WTC11 (cell line): ENCODE data around the gene FBXO36. TPM values are rescaled to one million over a fixed set of nuclear protein-coding genes. Genes with fewer than 3 reads are reported as not detected.

Experiments
- ATAC-seq: fragments of 200-7000 bp; cut with Tn5 transposase; 2 replicates; pipeline ENCODE4 v1.10.0; 2021; ENCODE audit warnings: mild to moderate bottlenecking, moderate library complexity
- CTCF ChIA-PET: fragments of 300-600 bp; sonication (Branson Sonifier 250); formaldehyde crosslinking; loops from one replicate; lab custom pipeline; 2021; ENCODE audit warnings: antibody characterized with exemption; lab: Charles Lee
- POLR2A ChIA-PET: fragments of 350-600 bp; sonication (Branson Sonifier 250); formaldehyde crosslinking; loops from one replicate; lab custom pipeline; 2021; ENCODE audit warnings: antibody characterized with exemption; lab: Charles Lee
- DNase-seq: peaks from one replicate; pipeline ENCODE4 v3.0.0; 2021; ENCODE audit warnings: low spot score
- H3K27ac Mint-ChIP-seq: 2 replicates; pipeline ENCODE4 v1.8.0; 2021; ENCODE audit warnings: mixed read lengths
- H3K27me3 Mint-ChIP-seq: 2 replicates; pipeline ENCODE4 v1.8.0; 2021; ENCODE audit warnings: low read depth, mild to moderate bottlenecking, moderate library complexity, mixed read lengths
- H3K36me3 Mint-ChIP-seq: 2 replicates; pipeline ENCODE4 v1.8.0; 2021; ENCODE audit warnings: mixed read lengths
- H3K4me1 Mint-ChIP-seq: 2 replicates; pipeline ENCODE4 v1.8.0; 2022; ENCODE audit warnings: mixed read lengths
- H3K4me3 Mint-ChIP-seq: 2 replicates; pipeline ENCODE4 v1.8.0; 2021; ENCODE audit warnings: mild to moderate bottlenecking, moderate library complexity, mixed read lengths
- H3K9me3 Mint-ChIP-seq: 2 replicates; pipeline ENCODE4 v1.8.0; 2021; ENCODE audit warnings: mixed read lengths
- CREM ChIP-seq: sonication (generic); formaldehyde crosslinking; IDR thresholded peaks from 2 replicates; pipeline ENCODE4 v1.8.1; 2022; ENCODE audit warnings: mild to moderate bottlenecking, missing genetic modification reagents, moderate library complexity
- GRHL2 ChIP-seq: fragments of 250-450 bp; sonication (Bioruptor Pico); IDR thresholded peaks from 2 replicates; pipeline ENCODE4 v1.8.0; 2022; ENCODE audit warnings: mild to moderate bottlenecking, moderate library complexity; ENCODE audit not compliant: insufficient replicate concordance, severe bottlenecking
- JAZF1 ChIP-seq: fragments of 250-450 bp; sonication (Bioruptor Pico); IDR thresholded peaks from 2 replicates; pipeline ENCODE4 v1.9.0; 2021; ENCODE audit warnings: moderate library complexity, mild to moderate bottlenecking, inconsistent platforms
- MXD4 ChIP-seq: fragments of 250-450 bp; sonication (Bioruptor Pico); IDR thresholded peaks from 2 replicates; pipeline ENCODE4 v1.8.0; 2021; ENCODE audit warnings: mild to moderate bottlenecking, moderate library complexity, borderline replicate concordance
- MYBL2 ChIP-seq: sonication (generic); formaldehyde crosslinking; IDR thresholded peaks from 2 replicates; pipeline ENCODE4 v1.8.1; 2023; ENCODE audit warnings: mild to moderate bottlenecking, moderate library complexity, missing genetic modification reagents
- ZNF219 ChIP-seq: sonication (generic); formaldehyde crosslinking; IDR thresholded peaks from 2 replicates; pipeline ENCODE4 v1.8.0; 2023; ENCODE audit warnings: missing genetic modification reagents, mild to moderate bottlenecking, borderline replicate concordance
- ZNF232 ChIP-seq: sonication (generic); formaldehyde crosslinking; IDR thresholded peaks from 2 replicates; pipeline ENCODE4 v1.8.0; 2022; ENCODE audit warnings: mild to moderate bottlenecking, missing genetic modification reagents
- ZNF263 ChIP-seq: sonication (generic); formaldehyde crosslinking; IDR thresholded peaks from 2 replicates; pipeline ENCODE4 v1.8.1; 2022; ENCODE audit warnings: low read depth, mild to moderate bottlenecking, moderate library complexity, missing genetic modification reagents
- ZNF396 ChIP-seq: fragments of 250-450 bp; sonication (Bioruptor Pico); IDR thresholded peaks from 2 replicates; pipeline ENCODE4 v1.8.0; 2021; ENCODE audit warnings: mild to moderate bottlenecking, moderate library complexity, borderline replicate concordance
- total RNA-seq: library from RNA; stranded (reverse); gene quantifications from 3 replicates; pipeline ENCODE4 v1.2.3, GENCODE V29; 2021
- TF ChIP-seq, protein P1 (sequence below): sonication (generic); formaldehyde crosslinking; IDR thresholded peaks from 2 replicates; pipeline ENCODE4 v1.8.0; 2023; ENCODE audit warnings: missing genetic modification reagents, mild to moderate bottlenecking, borderline replicate concordance
- TF ChIP-seq, protein P2 (sequence below): sonication (generic); formaldehyde crosslinking; IDR thresholded peaks from 2 replicates; pipeline ENCODE4 v1.8.0; 2022; ENCODE audit warnings: mild to moderate bottlenecking, missing genetic modification reagents
- TF ChIP-seq, protein P3 (sequence below): sonication (generic); formaldehyde crosslinking; IDR thresholded peaks from 2 replicates; pipeline ENCODE4 v1.8.1; 2022; ENCODE audit warnings: missing genetic modification reagents, borderline replicate concordance
- TF ChIP-seq, protein P4 (sequence below): sonication (generic); formaldehyde crosslinking; IDR thresholded peaks from 2 replicates; pipeline ENCODE4 v1.8.0; 2022; ENCODE audit warnings: mild to moderate bottlenecking, missing genetic modification reagents
- TF ChIP-seq, protein P5 (sequence below): fragments of 250-450 bp; sonication (Bioruptor Pico); IDR thresholded peaks from 2 replicates; pipeline ENCODE4 v1.9.0; 2021; ENCODE audit warnings: moderate library complexity, mild to moderate bottlenecking, inconsistent platforms, borderline replicate concordance
- TF ChIP-seq, protein P6 (sequence below): sonication (generic); formaldehyde crosslinking; IDR thresholded peaks from 2 replicates; pipeline ENCODE4 v1.8.0; 2022; ENCODE audit warnings: missing genetic modification reagents
- TF ChIP-seq, protein P7 (sequence below): fragments of 250-450 bp; sonication (Bioruptor Pico); IDR thresholded peaks from 2 replicates; pipeline ENCODE4 v1.8.0; 2021; ENCODE audit warnings: mild to moderate bottlenecking

Gene FBXO36
- total RNA-seq, 1 experiment from 2014 or later: 5.3 TPM

DNA sequence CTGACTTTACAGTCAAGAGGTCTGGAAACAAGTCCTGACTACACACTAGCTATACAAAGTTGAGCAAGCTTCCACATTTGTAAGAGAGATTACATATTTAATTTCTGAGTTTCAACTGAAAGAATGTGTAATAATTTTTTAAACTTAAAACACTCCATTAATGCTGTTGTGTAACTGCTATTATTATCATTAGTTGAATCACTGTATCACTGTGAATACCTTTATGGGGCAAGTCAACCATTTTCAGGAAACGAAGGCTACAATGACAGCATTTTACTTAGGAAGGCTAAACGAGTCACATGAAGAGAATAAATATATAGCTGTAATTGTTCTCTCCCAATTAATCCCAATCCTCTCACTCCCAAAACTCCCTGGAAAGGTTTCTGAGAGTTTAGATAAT is 46.8 kb upstream of the FBXO36 start:
- peaks cover 27% of the 10 kb centered on the region for H3K36me3 Mint-ChIP-seq
- TF ChIP-seq, protein P1, sequence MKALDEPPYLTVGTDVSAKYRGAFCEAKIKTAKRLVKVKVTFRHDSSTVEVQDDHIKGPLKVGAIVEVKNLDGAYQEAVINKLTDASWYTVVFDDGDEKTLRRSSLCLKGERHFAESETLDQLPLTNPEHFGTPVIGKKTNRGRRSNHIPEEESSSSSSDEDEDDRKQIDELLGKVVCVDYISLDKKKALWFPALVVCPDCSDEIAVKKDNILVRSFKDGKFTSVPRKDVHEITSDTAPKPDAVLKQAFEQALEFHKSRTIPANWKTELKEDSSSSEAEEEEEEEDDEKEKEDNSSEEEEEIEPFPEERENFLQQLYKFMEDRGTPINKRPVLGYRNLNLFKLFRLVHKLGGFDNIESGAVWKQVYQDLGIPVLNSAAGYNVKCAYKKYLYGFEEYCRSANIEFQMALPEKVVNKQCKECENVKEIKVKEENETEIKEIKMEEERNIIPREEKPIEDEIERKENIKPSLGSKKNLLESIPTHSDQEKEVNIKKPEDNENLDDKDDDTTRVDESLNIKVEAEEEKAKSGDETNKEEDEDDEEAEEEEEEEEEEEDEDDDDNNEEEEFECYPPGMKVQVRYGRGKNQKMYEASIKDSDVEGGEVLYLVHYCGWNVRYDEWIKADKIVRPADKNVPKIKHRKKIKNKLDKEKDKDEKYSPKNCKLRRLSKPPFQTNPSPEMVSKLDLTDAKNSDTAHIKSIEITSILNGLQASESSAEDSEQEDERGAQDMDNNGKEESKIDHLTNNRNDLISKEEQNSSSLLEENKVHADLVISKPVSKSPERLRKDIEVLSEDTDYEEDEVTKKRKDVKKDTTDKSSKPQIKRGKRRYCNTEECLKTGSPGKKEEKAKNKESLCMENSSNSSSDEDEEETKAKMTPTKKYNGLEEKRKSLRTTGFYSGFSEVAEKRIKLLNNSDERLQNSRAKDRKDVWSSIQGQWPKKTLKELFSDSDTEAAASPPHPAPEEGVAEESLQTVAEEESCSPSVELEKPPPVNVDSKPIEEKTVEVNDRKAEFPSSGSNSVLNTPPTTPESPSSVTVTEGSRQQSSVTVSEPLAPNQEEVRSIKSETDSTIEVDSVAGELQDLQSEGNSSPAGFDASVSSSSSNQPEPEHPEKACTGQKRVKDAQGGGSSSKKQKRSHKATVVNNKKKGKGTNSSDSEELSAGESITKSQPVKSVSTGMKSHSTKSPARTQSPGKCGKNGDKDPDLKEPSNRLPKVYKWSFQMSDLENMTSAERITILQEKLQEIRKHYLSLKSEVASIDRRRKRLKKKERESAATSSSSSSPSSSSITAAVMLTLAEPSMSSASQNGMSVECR: no peak
- TF ChIP-seq JAZF1 (CRISPR knock-in tag): no peak
- TF ChIP-seq CREM: no peak
- no peak for TF ChIP-seq ZNF232

DNA sequence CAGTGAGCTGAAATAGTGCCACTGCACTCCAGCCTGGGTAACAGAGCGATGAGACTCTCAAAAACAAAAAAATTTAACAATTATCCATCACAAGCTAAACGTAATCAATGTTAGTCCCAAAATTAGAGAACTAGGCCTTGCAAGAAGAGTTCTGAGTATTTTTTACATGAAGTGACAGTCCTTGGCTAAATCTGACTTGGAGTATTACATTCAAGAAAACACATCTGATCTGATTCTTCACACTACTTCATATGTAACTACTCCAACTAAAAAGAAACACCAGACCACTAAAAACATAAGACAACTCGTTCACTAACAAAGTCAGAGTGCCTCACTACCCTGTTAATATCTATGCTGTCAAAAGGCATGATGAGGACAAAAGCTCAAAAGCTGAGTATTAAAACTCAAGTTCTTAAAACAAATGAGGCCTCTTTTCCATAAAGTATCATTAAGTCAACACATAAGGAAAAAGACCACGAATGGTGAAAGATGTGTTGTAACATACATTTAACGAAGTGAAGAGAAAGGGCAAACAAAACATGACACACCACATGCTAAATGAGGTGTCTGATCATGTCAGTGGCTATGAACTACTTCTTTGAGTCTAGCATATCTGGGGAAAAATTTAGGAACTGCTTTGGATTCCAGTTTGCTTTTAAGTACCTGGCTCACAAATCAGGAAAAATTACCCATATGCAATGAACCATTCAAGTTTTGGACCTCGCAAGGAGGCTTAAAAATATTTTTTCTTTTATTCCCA is 42.9 kb upstream of the FBXO36 start:
- H3K36me3 Mint-ChIP-seq: peaks cover 23% of the 10 kb centered on the region
- no peak for DNase-seq
- ChIA-PET POLR2A (no interaction called here), CTCF (no interaction called here)
- H3K9me3 Mint-ChIP-seq: no peaks in the 10 kb centered on the region
- peaks cover 12% of the 10 kb centered on the region for H3K4me1 Mint-ChIP-seq
- no peak overlapping the region for H3K4me3 Mint-ChIP-seq
- TF ChIP-seq ZNF263 (CRISPR knock-in tag): no peak
- TF ChIP-seq, protein P2, sequence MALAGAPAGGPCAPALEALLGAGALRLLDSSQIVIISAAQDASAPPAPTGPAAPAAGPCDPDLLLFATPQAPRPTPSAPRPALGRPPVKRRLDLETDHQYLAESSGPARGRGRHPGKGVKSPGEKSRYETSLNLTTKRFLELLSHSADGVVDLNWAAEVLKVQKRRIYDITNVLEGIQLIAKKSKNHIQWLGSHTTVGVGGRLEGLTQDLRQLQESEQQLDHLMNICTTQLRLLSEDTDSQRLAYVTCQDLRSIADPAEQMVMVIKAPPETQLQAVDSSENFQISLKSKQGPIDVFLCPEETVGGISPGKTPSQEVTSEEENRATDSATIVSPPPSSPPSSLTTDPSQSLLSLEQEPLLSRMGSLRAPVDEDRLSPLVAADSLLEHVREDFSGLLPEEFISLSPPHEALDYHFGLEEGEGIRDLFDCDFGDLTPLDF: no peak
- no peak for TF ChIP-seq MYBL2 (CRISPR knock-in tag)
- H3K27ac Mint-ChIP-seq: no peak overlapping the region; the same call in 1 of the 2 replicates
- ATAC-seq: no peak
- no peaks in the 10 kb centered on the region for H3K27me3 Mint-ChIP-seq

More for the DNA sequence above, 46.8 kb upstream of the FBXO36 start:
- no peaks in the 10 kb centered on the region for H3K27me3 Mint-ChIP-seq
- ATAC-seq (no peak), DNase-seq (no peak)
- H3K4me3 Mint-ChIP-seq: no peak overlapping the region
- no peak overlapping the region for H3K27ac Mint-ChIP-seq
- POLR2A ChIA-PET: no interaction called here
- no peaks in the 10 kb centered on the region for H3K9me3 Mint-ChIP-seq
- no peaks in the 10 kb centered on the region for H3K4me1 Mint-ChIP-seq
- CTCF ChIA-PET: interaction anchor here (1.7 kb wide), 1 partner anchor 36 kb away, joined by 4 read pairs; no protein-coding TSS in a partner anchor

DNA sequence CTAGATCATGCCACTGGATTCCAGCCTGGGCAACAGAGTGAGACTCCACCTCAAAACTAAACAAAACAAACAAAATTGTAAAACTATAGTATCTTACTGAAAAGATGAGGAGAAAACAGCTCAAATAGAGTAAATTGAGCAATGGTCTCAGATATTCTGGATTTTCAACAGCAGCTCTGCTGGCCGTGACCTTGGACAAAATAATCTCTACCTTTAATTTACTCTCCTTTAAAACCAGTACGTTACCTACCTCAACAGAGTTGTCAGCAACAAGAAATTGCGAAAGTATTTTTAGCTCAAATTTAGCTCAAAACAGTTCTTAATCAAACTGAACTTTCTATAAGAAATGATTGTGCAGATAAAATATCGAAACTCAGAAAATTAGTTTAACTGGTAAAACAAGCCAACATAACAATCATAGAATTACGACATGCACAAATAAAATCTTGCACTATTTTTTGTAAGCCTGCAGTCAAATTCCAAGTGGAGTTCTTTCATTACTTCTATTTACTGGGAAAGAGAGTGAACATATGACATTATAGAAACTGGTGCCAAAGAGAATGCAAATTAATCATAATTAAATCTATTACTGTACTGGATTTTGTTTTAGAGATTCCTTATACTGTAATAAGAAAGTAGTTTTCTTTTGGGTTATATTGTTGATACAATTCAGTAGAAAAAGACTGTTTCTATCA is 41.3 kb upstream of the FBXO36 start:
- no peaks in the 10 kb centered on the region for H3K9me3 Mint-ChIP-seq
- DNase-seq: no peak
- H3K27ac Mint-ChIP-seq: peak overlapping the region; percentile 27; the same call in 1 of the 2 replicates
- no peak for ATAC-seq
- no peak overlapping the region for H3K4me3 Mint-ChIP-seq
- no peaks in the 10 kb centered on the region for H3K27me3 Mint-ChIP-seq
- H3K4me1 Mint-ChIP-seq: peaks cover 12% of the 10 kb centered on the region
- POLR2A ChIA-PET: no interaction called here
- peaks cover 23% of the 10 kb centered on the region for H3K36me3 Mint-ChIP-seq
- CTCF ChIA-PET: no interaction called here
- TF ChIP-seq GRHL2 (CRISPR knock-in tag) (no peak), ZNF396 (CRISPR knock-in tag) (no peak), ZNF263 (CRISPR knock-in tag) (no peak), ZNF219 (CRISPR knock-in tag) (no peak), MXD4 (CRISPR knock-in tag) (no peak)
- TF ChIP-seq, protein P3, sequence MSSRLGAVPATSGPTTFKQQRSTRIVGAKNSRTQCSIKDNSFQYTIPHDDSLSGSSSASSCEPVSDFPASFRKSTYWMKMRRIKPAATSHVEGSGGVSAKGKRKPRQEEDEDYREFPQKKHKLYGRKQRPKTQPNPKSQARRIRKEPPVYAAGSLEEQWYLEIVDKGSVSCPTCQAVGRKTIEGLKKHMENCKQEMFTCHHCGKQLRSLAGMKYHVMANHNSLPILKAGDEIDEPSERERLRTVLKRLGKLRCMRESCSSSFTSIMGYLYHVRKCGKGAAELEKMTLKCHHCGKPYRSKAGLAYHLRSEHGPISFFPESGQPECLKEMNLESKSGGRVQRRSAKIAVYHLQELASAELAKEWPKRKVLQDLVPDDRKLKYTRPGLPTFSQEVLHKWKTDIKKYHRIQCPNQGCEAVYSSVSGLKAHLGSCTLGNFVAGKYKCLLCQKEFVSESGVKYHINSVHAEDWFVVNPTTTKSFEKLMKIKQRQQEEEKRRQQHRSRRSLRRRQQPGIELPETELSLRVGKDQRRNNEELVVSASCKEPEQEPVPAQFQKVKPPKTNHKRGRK (CRISPR knock-in tag): no peak
- TF ChIP-seq, protein P4, sequence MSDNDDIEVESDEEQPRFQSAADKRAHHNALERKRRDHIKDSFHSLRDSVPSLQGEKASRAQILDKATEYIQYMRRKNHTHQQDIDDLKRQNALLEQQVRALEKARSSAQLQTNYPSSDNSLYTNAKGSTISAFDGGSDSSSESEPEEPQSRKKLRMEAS: no peak
- TF ChIP-seq, protein P5, sequence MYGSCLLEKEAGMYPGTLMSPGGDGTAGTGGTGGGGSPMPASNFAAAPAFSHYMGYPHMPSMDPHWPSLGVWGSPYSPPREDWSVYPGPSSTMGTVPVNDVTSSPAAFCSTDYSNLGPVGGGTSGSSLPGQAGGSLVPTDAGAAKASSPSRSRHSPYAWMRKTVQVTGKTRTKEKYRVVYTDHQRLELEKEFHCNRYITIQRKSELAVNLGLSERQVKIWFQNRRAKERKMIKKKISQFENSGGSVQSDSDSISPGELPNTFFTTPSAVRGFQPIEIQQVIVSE (CRISPR knock-in tag): no peak
- TF ChIP-seq, protein P6, sequence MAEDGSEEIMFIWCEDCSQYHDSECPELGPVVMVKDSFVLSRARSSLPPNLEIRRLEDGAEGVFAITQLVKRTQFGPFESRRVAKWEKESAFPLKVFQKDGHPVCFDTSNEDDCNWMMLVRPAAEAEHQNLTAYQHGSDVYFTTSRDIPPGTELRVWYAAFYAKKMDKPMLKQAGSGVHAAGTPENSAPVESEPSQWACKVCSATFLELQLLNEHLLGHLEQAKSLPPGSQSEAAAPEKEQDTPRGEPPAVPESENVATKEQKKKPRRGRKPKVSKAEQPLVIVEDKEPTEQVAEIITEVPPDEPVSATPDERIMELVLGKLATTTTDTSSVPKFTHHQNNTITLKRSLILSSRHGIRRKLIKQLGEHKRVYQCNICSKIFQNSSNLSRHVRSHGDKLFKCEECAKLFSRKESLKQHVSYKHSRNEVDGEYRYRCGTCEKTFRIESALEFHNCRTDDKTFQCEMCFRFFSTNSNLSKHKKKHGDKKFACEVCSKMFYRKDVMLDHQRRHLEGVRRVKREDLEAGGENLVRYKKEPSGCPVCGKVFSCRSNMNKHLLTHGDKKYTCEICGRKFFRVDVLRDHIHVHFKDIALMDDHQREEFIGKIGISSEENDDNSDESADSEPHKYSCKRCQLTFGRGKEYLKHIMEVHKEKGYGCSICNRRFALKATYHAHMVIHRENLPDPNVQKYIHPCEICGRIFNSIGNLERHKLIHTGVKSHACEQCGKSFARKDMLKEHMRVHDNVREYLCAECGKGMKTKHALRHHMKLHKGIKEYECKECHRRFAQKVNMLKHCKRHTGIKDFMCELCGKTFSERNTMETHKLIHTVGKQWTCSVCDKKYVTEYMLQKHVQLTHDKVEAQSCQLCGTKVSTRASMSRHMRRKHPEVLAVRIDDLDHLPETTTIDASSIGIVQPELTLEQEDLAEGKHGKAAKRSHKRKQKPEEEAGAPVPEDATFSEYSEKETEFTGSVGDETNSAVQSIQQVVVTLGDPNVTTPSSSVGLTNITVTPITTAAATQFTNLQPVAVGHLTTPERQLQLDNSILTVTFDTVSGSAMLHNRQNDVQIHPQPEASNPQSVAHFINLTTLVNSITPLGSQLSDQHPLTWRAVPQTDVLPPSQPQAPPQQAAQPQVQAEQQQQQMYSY (CRISPR knock-in tag): no peak
- TF ChIP-seq, protein P7, sequence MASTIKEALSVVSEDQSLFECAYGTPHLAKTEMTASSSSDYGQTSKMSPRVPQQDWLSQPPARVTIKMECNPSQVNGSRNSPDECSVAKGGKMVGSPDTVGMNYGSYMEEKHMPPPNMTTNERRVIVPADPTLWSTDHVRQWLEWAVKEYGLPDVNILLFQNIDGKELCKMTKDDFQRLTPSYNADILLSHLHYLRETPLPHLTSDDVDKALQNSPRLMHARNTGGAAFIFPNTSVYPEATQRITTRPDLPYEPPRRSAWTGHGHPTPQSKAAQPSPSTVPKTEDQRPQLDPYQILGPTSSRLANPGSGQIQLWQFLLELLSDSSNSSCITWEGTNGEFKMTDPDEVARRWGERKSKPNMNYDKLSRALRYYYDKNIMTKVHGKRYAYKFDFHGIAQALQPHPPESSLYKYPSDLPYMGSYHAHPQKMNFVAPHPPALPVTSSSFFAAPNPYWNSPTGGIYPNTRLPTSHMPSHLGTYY (CRISPR knock-in tag): no peak
